Inflammatory macrophage treated with lipopolysaccharide for 1 hour (primary cell): Measurements from ENCODE around the gene MFAP4.
A peak's percentile ranks its signal among the peaks of the same experiment; 100 is the strongest.
"Not testable (repeated sequence)": the region's sequence is repeated elsewhere in the genome, so short reads cannot be mapped to it uniquely, and the experiment has no call there.

Experiments used
- DNase-seq, 2 donors: peaks; one replicate each; pipeline ENCODE4 v3.0.0-alpha.2; 2020 to 2022

MFAP4 gene

DNA sequence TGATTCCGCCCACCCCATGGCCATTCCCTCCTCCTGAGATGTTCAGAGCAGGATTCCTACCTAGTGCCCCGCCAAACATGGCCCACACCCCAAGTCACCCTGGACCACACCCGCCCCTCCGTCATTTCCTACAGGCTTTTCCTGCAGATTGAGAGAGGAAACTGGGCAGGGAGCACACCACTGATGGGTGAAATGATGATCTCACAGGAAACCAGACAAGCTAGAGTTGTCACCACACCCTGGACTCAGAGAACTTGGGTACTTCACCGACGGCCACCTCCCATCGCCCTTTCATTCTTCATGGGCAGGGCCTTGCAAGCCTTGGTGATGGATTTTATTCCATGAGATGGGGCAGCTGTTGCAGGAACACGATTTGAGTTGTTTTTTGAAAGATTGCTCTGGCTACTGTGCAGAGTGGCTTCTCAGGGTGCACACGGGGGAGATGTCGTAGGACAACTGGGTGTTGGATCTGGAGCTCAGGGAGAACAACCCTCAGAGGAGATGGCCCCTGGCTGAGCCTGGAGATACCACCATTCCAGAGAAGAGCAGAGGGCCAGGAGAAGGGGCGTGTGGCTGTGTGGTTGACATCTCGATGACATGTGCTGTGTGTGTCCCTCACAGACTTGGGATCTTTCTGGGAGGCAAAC is 17.0 kb downstream of the MFAP4 start:
- peak; percentile 46 to 74 for DNase-seq

DNA sequence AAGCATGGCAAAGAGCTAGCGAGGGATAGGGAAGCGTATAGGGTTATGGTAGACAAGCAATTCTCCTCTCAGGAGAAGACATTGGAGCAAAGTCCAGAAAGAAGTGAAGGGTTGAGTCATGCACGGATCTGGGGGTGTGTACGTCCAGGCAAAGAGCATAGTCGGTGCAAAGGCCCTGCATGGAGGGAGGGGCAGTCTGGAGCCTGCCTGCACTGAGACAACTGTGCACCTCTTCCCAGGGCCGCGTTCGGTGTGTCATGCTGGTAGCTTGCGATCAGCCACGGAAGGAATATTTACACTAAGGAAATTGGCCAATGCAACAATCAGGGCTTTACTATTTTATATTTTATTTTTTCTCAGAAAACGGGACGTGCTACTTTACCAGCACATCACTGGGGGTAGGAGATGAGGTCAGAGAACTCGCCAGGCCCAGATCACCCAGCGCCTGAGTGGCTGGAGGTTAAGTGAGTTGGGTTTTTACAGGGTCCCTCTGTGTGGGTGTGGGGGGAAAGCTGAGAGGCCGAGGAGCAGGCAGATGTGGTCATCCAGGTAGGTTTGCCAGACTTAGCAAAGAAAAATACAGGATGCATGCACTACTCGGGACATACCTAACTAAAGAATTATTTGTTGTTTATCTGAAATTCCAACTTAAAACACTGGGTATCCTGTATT is 17.7 kb downstream of the MFAP4 start:
- DNase-seq, result no peak

DNA sequence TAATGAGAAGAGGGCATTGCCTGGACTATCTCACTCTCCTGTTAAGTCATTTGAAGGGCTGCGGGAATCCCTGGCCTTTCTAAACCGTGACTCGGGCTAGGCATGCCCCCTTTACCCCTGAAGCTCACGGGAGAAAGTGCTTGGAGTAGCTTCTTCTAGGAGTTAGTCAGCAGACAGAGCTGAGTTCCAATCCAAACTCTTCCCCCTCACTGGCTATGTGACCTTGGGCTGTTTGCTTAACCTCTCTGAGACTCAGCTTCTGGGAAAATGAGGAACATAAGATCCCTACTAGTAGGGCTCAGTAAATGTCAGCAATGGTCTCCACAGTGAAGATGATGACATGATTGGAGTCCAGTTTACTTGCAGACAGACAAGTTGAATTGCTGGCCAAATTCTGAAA is 18.8 kb downstream of the MFAP4 start:
- DNase-seq, result peak; percentile 38 to 44

DNA sequence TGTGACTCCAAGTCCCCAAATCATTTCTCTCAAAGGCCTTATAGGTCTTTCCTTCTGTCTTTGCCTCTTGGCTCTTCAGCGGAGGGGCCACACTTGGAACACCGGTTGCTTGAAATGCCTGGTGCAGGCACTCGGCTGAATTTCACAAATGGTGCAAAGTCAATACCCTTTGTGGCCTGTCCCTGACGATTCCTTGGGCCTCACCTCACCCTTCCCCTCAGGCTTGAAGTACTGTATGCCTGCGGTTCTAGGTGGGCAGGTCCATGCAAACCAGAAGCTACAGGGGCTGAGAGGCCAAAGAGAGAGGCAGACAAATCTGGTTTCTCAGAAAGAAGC is 20.4 kb downstream of the MFAP4 start:
- DNase-seq, result no peak

DNA sequence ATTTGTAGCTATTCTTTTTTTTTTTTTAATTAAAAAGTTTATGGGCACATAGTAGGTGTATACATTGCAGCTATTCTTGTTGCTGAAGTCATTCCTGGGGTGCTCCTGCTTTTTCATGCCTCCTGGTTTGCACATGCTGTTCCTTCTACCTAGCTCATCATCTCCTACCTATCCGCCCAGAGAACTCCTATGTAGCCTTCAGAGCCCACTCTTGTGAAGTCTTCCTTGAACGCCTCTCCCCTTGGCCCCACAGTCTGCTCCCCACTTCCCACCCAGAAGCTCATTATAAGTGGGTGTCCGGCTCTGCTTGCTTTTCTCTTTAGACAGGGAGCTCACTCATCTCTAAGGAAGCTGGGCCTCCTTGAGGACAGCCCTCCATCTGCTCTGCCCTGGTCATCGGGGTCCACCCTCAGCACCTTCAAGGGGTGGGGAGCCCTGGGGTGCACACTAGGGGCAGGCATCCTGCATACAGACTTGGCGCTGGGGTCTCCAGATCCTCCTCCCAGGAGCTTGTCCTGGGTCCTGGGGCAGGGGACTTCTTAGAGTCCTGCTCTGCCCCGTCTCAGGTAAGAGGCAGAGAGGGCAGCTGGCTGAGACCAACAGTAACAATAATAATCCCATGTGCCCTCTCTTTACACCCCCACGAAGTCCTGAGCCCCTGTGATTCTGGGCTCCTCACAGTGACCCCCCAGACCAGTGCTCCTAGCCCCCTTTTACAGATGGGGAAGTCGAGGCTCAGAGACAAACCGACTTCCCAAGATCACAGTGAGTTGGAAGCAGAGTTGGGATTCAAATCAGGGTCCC is 21.0 kb downstream of the MFAP4 start:
- no peak for DNase-seq

DNA sequence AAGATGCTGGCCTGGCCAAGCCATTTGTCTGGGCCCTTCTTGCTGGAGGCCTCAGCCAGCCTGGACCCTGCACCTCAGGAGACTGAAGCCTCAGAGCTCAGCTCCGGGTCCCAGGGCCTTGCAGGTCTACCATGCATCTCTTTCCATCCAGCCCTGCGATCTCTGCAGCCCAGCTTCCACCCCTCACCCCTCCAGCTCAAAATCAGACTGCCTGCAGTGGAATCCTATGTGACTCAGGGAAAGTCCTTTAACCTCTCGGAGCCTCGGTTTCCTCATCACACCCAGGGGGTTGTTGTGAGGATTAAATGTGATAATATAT is 21.5 kb downstream of the MFAP4 start:
- no peak for DNase-seq

DNA sequence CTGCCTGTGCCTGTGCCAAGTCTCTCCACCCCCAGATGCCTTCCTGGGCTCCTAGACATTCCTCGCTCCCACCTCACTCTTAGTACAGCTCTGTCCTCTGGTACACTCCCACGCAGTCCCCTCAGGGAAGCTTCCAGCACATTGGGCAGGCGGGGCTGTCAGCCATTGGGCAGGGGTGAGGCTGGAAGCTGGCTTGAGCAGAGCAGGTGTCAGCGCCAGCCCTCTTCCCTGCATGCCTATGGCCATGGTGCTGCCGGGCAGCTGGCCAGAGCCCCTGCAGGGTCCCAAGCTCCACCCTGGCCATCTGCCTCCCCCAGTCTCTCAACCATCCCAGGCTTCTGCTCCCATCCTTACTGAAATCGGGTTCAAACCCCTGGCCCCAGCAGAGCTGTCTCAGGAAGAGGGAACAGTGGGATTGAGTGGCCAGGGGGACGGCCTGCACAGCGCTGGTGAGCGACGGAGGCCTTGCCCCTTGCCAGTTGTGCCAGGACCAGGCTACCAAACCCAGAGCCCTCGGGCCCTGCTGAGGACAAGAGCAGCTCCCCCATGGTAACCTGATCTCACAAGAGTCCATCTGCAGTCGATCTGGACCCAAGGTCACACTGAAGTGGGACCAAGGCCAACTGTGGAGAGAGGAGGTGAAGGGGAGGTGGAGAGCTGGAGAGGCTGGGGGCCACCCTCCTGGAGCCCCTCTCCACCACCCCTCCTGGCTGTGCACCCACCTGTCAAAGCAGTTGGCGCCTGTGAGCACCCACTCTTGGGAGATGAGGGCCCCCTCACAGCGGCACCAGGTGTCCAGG is 22.1 kb downstream of the MFAP4 start:
- DNase-seq, result no peak

DNA sequence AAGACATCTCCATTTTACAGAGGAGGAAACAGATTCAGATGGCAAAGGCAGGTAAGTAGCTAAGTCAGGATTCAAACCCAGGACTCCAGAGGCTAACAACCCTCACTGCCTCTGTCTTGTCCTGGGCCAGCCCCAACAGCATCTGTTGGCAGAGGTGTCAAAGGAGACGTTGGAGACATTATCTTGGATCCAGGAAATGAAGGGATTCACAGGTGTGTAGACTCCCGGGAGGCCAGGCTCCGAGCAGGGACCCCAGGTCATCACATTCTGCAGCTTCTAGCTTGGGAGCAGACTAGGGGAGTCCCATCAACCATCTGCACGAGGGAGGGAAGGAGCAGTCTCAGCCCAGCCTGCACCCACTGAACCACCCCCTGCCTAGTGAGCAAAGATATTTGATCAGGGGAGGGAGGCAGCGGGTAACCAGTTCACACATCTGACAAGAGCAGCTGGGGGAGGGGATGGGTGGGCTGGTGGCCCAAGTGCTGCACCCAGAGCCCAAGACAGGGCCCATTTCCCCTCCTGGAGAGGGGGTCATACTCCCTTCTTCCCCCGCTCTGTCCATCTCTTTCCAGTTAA is 23.4 kb downstream of the MFAP4 start:
- no peak for DNase-seq

DNA sequence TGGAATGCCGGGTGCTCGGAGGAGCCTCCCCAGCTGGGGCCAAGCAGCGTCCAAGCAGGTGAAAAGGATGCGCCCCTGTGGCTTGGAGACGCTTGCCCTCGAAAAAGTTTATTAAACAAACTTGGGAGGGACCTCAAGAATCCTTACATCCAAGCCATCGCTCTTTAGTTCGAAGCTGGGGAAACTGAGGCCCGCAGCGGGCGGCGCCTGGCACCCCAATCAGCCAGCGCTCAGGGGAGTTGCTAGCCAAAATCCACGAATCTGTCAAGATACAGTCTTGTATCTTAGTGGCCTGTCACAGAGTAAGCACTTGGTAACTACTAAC is 23.9 kb downstream of the MFAP4 start:
- no peak for DNase-seq

DNA sequence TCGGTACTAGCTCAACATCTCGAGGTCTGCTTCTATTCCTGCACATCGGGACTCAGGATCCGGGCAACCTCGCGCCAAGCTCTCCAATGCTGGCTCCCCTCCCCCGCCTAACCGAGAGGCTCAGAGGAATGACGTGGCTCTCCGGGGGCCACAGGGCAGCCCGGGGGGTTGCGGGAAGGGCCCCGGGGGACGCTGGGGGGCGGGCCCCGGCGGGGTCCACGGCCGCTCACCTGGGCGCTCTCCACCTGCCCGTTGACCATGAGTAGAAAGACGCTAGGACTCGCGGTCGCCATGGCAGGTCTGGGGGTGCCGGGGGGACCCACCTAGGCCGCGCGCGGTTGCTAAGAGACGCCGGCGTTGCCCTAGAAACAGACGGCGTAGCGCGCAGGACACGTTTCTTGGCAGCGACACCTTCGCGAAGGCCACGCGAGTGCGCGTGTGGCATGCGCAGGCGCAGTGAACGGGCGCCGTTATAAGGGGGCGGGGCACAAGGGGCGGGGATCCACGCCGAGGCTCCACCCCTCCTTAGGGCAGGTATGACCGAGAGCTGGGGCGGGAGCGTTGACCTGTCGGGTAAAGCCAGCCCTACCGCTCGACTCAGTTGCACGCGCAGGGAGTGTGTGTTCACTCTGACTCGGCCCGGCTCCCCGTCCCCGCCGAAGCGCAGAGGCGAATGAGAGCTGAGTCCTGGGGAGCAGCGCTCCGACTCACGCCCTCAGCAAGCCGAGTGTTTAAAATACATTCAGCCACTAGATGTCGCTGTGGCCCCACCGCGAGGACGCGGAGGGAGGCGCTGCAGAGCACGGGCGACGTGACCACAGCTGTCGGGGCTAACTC is 24.5 kb downstream of the MFAP4 start, which contains the start of gene B9D1:
B9D1 (minus strand) TSS at position 447 of the 837 bp plus-strand sequence; CDS start at position 293, 154 bp downstream.
- peak; percentile 80 to 99 for DNase-seq

DNA sequence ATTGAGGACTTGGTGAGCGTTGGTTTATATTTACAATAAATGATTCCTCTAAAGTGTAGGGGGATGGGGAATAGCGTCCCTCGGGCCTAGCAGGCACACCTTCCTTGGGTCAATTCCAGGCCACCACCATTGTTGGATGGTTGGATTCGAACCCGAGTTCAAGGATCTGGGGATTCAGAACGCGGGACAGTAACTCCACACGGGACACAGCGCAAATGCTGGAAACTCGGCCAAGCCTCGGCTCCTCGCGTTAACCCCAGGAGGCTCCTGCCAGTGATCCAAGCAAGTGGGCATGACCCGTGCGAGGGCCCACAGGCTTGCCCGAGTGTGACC is 25.1 kb downstream of the MFAP4 start:
- DNase-seq, result no peak

DNA sequence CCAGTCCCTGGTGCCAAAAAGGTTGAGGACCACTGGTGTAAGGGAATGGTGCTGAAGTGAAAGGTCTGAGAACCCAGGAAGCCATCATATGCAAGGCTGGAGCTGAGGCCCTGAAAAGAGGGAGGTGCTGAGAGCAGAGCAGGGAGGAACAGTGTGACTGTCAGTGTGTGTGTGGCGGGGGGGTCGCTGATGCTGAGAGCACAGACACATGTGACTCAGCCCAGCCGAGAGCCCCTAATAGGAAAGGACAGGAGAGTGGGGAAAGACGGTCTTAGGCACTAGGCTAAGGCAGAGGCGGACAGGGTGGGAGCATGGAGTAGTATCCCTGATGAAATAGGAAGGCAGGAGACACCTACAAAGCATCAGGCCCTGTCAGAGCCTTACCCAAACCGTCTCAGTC is 25.7 kb downstream of the MFAP4 start:
- DNase-seq, result no peak

DNA sequence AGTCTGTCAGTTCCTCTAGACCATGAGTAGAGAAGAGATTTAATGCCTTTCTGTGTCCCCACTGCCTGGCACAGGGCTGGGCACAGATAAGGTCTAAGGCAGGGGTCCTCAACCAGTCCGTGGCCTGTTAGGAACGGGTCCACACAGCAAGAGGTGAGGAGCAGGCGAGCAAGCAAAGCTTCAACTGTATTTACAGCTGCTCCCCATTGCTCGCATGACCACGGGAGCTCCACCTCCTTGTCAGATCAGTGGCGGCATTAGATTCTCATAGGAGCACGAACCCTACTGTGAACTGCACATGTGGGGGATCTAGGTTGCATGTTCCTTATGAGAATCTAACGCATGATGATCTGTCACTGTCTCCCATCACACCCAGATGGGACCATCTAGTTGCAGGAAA is 26.2 kb downstream of the MFAP4 start:
- DNase-seq, result no peak

DNA sequence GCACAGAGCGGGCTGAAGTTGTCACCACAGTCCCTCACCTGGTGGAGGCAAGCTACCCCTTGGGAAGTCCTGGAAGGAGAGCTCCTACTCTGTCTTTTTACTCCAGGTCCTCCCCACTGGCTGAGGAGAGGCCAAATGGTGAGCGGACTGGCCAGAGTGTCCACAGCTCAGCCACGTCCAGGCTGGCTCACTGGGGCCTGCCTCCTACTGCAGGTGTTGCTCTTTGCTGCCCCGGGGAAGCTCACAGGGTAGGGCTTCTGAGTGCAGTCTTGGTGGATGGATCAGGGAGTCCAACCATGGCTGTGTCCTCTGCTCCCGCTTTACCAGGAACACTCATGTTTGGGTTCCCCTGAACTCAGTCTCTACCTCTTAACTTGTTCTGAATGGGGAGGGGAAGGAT is 27.1 kb downstream of the MFAP4 start:
- no peak for DNase-seq

DNA sequence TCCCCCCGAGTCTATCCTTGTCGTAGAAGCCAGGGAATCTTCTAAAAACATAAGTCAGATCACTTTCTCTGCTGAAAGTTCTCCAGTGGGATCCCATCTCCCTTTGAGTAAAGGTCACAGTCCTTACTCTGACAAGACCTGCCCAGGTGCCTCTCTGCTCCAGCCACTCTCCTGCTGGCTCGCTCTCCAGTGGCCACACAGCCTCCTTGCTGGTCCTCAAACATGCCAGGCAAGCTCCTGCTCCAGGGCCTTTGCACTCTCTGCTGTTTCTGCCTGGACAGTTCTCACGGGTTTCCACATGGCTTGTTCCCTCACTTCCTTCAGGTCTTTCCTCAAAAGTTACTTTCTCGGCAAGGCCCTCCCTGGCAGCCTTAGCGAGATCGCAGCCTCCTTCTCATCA is 27.8 kb downstream of the MFAP4 start:
- no peak for DNase-seq

DNA sequence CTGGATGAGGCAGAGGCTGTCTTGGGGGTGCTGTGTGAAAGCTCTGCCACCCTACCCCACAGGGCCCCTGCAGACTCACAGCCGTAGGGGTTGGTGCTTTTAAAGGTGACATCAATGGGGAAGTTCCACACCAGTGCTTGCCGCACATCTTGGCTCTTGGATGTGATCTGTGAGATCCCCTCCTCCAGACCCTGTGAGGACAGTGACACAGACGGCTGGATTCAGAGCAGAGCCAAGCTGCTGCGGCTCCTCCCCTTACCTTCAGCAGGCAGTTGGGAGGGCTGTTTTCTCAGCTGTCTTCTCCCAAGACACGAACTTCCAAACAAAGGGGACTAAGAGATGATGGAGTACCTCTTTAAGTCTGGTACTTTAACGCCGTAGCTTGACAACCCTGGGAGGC is 29.2 kb downstream of the MFAP4 start:
- no peak for DNase-seq

DNA sequence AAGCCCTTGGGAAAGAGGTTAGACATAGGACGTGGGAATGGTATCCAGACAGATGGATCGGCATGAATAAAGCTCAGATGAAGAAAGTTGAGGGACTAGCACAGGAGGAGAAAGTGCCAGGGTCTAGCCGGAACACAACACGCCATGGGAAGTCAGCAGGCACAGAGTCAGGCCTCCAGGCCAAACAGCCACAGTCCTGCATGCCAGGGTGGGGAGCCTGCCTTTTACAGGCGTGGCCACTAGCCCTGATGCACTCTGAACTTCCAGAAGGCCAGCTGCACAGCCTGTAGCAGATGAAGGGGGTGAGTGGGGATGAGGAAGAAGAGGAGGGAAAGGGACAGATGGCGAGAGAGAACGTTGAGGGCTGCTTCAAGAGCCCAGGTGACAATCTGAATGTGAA is 29.6 kb downstream of the MFAP4 start:
- no peak for DNase-seq

DNA sequence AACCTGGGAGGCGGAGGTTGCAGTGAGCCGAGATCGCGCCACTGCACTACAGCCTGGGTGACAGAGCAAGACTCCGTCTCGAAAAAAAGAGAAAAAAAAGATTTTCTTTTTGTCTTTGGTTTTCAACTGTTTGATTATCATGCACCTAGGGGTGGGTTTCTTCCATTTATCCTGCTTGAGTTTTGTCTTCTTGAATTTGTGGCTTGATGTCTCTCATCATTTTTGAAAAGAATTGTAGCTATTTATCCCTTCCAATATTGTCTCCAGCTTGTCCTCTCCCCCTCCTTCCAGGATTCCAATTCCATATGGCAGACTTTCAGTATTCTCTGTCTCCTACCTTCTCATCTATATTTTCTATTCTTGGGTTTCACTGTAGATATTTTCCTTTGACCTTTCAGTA is 32.2 kb downstream of the MFAP4 start:
- no peak for DNase-seq

DNA sequence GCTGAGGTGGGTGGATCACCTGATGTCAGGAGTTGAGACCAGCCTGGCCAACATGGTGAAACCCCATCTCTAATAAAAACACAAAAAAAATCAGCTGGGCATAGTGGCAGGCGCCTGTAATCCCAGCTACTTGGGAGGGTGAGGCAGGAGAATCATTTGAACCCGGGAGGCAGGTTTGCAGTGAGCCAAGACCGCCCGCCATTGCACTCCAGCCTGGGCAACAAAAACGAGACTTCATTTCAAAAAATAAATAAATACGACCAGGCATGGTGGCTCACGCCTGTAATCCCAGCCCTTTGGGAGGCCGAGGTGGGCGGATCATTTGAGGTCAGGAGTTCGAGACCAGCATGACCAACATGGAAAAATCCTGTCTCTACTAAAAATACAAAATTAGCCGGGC is 33.6 kb downstream of the MFAP4 start:
- DNase-seq, result not testable (repeated sequence)

DNA sequence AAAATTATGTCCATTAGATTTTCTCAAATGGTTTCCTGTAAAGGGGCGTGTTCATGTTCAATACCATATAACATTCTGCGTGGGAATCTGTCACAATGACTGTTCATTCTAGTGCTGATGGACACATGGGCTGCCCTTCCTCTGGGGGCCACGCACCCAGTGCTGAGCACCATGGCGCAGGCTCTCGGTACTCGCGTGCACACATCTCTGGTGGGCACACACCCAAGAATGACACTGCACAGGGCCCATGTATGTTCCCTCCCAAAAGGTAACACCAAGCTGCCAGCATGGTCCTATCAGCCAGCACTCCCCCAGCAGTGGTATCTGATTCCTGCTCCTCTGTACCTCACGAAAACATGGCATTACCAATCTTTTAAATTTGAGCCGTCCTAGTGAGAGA is 38.2 kb downstream of the MFAP4 start:
- no peak for DNase-seq

DNA sequence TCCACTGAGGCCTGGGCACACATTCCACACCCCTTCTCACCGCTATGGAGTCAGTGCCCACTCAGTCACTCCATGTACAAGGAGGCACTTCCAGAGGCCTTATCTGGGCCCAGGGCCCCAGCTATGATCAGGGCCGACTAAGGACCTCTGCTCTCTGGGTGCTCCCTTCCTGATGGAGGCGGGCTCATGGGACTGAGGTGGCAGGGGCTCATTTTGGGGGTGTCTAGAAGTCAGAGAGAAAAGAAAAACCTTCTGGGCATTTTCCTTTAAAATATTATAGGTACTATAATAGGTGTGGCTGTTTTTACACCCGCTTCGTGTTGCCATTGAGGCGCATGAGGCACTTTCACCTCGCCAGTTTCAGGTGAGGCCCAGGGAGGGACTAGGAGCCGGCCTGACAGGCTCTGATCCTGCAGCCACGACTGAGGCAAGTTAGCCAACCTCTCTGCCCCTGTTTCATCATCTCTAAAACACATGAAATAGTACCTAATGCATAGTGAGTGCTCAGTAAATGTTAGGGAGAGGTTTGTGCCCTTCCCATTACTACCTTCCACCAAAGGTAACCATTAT is 38.8 kb downstream of the MFAP4 start:
- no peak for DNase-seq
